NCI-H82 (cell line): ENCODE measurements around the gene HSPB7.
"Not testable (repeated sequence)": the region's sequence is repeated elsewhere in the genome, so short reads cannot be mapped to it uniquely, and the experiment has no call there.

Experiments used
- DNase-seq: peaks from one replicate; lab custom pipeline; 2025; lab: John Stamatoyannopoulos, UW

The HSPB7 gene

GRCh38 chr1:16006552-16007485 lies 11.0 kb downstream of the HSPB7 start:
- no peak for DNase-seq

- no peak for DNase-seq
These were observed 11.8 kb downstream of the HSPB7 start for GRCh38 chr1:16006010-16006409.

- DNase-seq: no peak
These were observed 12.2 kb downstream of the HSPB7 start for GRCh38 chr1:16005597-16005996.

GRCh38 chr1:16001274-16001673 lies 16.6 kb downstream of the HSPB7 start:
- DNase-seq: not testable (repeated sequence)

- DNase-seq: no peak
These were observed 18.9 kb downstream of the HSPB7 start for GRCh38 chr1:15998929-15999328.

- no peak for DNase-seq
These were observed 20.1 kb downstream of the HSPB7 start for GRCh38 chr1:15997637-15998280.

GRCh38 chr1:15997076-15997585 lies 20.7 kb downstream of the HSPB7 start:
- DNase-seq: no peak

GRCh38 chr1:15994590-15995351 lies 23.1 kb downstream of the HSPB7 start:
- peak; percentile 65 for DNase-seq

GRCh38 chr1:15994081-15994480 lies 23.8 kb downstream of the HSPB7 start:
- no peak for DNase-seq

- DNase-seq: no peak
These were observed 24.2 kb downstream of the HSPB7 start for GRCh38 chr1:15993666-15994065.

- no peak for DNase-seq
These were observed 25.0 kb downstream of the HSPB7 start for GRCh38 chr1:15992582-15993500.

- DNase-seq: no peak
These were observed 25.7 kb downstream of the HSPB7 start for GRCh38 chr1:15992187-15992553.

GRCh38 chr1:15991427-15992186 lies 26.2 kb downstream of the HSPB7 start:
- no peak for DNase-seq

- no peak for DNase-seq
These were observed 28.1 kb downstream of the HSPB7 start for GRCh38 chr1:15989776-15990175.

GRCh38 chr1:15988856-15989736 lies 28.7 kb downstream of the HSPB7 start:
- no peak for DNase-seq

GRCh38 chr1:15985611-15986297 lies 32.1 kb downstream of the HSPB7 start:
- DNase-seq: no peak

GRCh38 chr1:15983275-15983674 lies 34.6 kb downstream of the HSPB7 start:
- DNase-seq: no peak

- DNase-seq: no peak
These were observed 36.2 kb downstream of the HSPB7 start for GRCh38 chr1:15981679-15982078.

- DNase-seq: not testable (repeated sequence)
These were observed 39.9 kb downstream of the HSPB7 start for GRCh38 chr1:15977947-15978346.
